Activated CD8-positive, alpha-beta T cell treated with anti-CD3 and anti-CD28 coated beads for 36 hours (primary cell): ENCODE data around the gene AKR1A1. TPM values are rescaled to one million over a fixed set of nuclear protein-coding genes. Genes with fewer than 3 reads are reported as not detected.

ENCODE experiments used
- ATAC-seq: fragments of 200-7000 bp; cut with Tn5 transposase; one replicate; pipeline ENCODE4 v1.10.0; 2021; ENCODE audit warnings: mild to moderate bottlenecking, moderate library complexity
- CTCF ChIA-PET: fragments of 350-600 bp; sonication (Branson Sonifier 250); formaldehyde crosslinking; loops from one replicate; lab custom pipeline; 2021; ENCODE audit warnings: antibody characterized with exemption; lab: Charles Lee
- POLR2A ChIA-PET: fragments of 350-600 bp; sonication (Branson Sonifier 250); formaldehyde crosslinking; loops from one replicate; lab custom pipeline; 2021; ENCODE audit warnings: antibody characterized with exemption; lab: Charles Lee
- DNase-seq: peaks from one replicate; pipeline ENCODE4 v3.0.0-alpha.2; 2020
- H3K27ac Mint-ChIP-seq: one replicate; pipeline ENCODE4 v1.8.0; 2021; ENCODE audit warnings: mild to moderate bottlenecking, mixed read lengths
- H3K27me3 Mint-ChIP-seq: one replicate; pipeline ENCODE4 v1.8.0; 2021; ENCODE audit warnings: mixed read lengths
- H3K36me3 Mint-ChIP-seq: one replicate; pipeline ENCODE4 v1.8.0; 2021; ENCODE audit warnings: low read depth, mixed read lengths
- H3K4me1 Mint-ChIP-seq: one replicate; pipeline ENCODE4 v1.8.0; 2021; ENCODE audit warnings: low read depth, mixed read lengths
- H3K4me3 Mint-ChIP-seq: one replicate; pipeline ENCODE4 v1.8.0; 2021; ENCODE audit warnings: mild to moderate bottlenecking, moderate library complexity, mixed read lengths
- H3K9me3 Mint-ChIP-seq: one replicate; pipeline ENCODE4 v1.8.0; 2021; ENCODE audit warnings: mixed read lengths
- intact Hi-C: fragments of 100-400 bp; cut with micrococcal nuclease; formaldehyde crosslinking; loops from one replicate; pipeline ENCODE4 v1.10.0; 2022
- total RNA-seq, 2 experiments: library from RNA; stranded (reverse); gene quantifications; one replicate each; pipeline ENCODE4 v1.2.3, GENCODE V29; 2021
- TF ChIP-seq, protein P1 (sequence below): fragments of 200-600 bp; IDR thresholded peaks from one replicate; pipeline ENCODE4 v1.8.0; 2022; ENCODE audit warnings: antibody characterized with exemption, mild to moderate bottlenecking

Gene AKR1A1
- total RNA-seq = 100 to 1,000 TPM; 184 to 186 TPM

- TF ChIP-seq, protein P1, sequence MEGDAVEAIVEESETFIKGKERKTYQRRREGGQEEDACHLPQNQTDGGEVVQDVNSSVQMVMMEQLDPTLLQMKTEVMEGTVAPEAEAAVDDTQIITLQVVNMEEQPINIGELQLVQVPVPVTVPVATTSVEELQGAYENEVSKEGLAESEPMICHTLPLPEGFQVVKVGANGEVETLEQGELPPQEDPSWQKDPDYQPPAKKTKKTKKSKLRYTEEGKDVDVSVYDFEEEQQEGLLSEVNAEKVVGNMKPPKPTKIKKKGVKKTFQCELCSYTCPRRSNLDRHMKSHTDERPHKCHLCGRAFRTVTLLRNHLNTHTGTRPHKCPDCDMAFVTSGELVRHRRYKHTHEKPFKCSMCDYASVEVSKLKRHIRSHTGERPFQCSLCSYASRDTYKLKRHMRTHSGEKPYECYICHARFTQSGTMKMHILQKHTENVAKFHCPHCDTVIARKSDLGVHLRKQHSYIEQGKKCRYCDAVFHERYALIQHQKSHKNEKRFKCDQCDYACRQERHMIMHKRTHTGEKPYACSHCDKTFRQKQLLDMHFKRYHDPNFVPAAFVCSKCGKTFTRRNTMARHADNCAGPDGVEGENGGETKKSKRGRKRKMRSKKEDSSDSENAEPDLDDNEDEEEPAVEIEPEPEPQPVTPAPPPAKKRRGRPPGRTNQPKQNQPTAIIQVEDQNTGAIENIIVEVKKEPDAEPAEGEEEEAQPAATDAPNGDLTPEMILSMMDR = no peak
- no peaks in the 10 kb centered on the region for H3K9me3 Mint-ChIP-seq
- H3K4me1 Mint-ChIP-seq = peaks cover 25% of the 10 kb centered on the region
- intact Hi-C loops = loop anchor here (5.0 kb wide), 1 partner anchor 33 kb away; no protein-coding TSS in a partner anchor
- ChIA-PET CTCF (interaction anchor here (0.7 to 2.0 kb wide), 12 partner anchors 9 to 190 kb away, joined by 3 to 16 read pairs (median 4); partner anchors contain the start of genes CCDC163, MMACHC, PRDX1 and TESK2), POLR2A (interaction anchor here (0.6 to 3.9 kb wide), 18 partner anchors 8 to 819 kb away, joined by 3 to 64 read pairs (median 4); partner anchors contain the start of genes NASP and PRDX1)
- peaks cover 10% of the 10 kb centered on the region for H3K36me3 Mint-ChIP-seq
- peak; percentile 94 for ATAC-seq
- H3K27ac Mint-ChIP-seq = peak within 1 kb of the TSS; percentile 98
- peaks cover 1% of the 10 kb centered on the region for H3K27me3 Mint-ChIP-seq
- peak within 1 kb of the TSS; percentile 100 for H3K4me3 Mint-ChIP-seq
- peak; percentile 93 for DNase-seq
Measured at GRCh38 chr1:45550401-45551351, at the start of gene AKR1A1. TSS of gene AKR1A1 (plus strand) at chr1:45550826. CDS start at chr1:45561795, 10,969 bp downstream.

DNA sequence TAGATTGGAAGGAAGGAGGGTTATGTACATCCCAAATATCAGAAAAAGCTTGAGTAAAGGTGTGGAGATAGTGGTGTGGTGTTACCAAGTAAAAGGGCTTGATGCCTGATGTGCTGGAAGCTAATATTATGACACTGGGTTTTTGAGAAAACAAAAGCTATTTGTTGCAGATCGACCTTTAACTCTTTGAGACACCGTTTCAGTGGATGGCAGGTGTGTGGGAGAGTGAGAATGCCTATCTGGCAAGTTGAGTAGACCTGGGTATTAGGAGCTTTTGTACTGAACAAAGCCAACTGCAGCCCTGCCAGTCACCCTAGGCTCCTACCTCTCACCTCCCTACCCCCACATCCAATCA is 49.1 kb upstream of the AKR1A1 start:
- Mint-ChIP-seq H3K4me3 (peak overlapping the region; percentile 98), H3K9me3 (no peaks in the 10 kb centered on the region), H3K27me3 (no peaks in the 10 kb centered on the region), H3K27ac (no peak overlapping the region), H3K36me3 (peaks cover 8% of the 10 kb centered on the region), H3K4me1 (peaks cover 29% of the 10 kb centered on the region)
- POLR2A ChIA-PET = interaction anchor here (0.9 to 3.7 kb wide), 9 partner anchors 10 to 161 kb away, joined by 3 to 24 read pairs (median 4); partner anchors contain the start of genes MUTYH, PRDX1 and TOE1
- intact Hi-C loops = no loop called here
- CTCF ChIA-PET = interaction anchor here (1.1 to 4.2 kb wide), 6 partner anchors 9 to 141 kb away, joined by 3 to 33 read pairs (median 10); partner anchors contain the start of gene TESK2
- ATAC-seq (no peak), DNase-seq (no peak)
- TF ChIP-seq, protein P1 = no peak

DNA sequence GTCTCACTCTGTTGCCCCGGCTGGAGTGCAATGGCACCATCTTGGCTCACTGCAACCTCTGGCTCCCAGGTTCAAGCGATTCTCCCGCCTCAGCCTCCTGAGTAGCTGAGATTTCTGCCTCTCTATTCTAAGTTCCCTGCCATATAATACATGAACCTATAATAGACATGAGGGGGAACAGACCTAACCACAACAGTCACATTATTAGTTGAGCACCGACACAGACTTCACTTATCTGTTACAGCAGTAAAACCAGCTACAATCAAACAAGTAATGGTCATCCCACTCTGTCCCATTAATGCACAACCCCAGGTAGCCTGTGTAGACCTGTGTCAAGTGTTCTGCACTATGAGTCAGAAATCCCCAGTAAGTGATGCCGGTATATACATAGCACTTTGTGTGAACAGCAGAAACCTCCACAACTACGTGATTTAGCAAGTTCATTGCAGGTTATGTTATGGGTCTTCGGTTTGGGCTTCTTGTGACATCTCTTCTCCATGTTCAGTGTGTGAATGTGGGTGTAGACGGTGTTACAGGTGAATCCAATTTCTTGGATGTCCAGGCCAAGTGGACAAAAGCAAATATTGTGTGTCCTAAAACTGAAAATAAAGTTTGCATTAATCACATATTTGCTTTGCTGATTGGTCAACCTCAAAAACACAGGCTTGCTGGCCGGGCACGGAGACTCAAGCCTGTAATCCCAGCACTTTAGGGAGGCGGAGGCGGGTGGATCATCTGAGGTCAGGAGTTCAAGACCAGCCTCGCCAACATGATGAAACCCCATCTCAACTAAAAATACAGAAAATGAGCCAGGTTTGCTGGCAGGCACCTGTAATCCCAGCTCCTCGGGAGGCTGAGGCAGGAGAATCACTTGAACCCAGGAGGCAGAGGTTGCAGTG is 46.9 kb upstream of the AKR1A1 start:
- TF ChIP-seq, protein P1 = no peak
- DNase-seq (no peak), ATAC-seq (no peak)
- Mint-ChIP-seq H3K27ac (no peak overlapping the region), H3K36me3 (peaks cover 4% of the 10 kb centered on the region), H3K4me3 (no peak overlapping the region), H3K4me1 (peaks cover 28% of the 10 kb centered on the region), H3K27me3 (no peaks in the 10 kb centered on the region), H3K9me3 (no peaks in the 10 kb centered on the region)
- ChIA-PET CTCF (no interaction called here), POLR2A (interaction anchor here (0.8 kb wide), 2 partner anchors 14 to 80 kb away, joined by 3 to 5 read pairs; partner anchors contain the start of gene NASP)
- intact Hi-C loops = no loop called here

DNA sequence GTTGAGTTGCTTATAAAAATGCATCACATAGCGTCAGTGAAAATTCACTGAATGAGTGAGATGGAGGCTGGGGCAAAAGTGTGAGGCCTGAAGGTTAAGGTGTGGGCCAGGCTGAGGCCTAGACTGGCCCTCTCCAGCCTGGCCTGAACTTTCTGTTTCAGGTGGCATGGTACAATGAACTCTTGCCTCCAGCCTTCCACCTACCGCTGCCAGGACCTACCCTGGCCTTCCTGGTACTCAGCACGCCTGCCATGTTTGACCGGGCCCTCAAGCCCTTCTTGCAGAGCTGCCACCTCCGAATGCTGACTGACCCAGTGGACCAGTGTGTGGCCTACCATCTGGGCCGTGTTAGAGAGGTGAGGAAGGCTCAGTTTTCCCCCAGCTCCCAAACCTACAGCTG is 43.4 kb upstream of the AKR1A1 start:
- H3K27ac Mint-ChIP-seq = peak overlapping the region; percentile 6
- peaks cover 27% of the 10 kb centered on the region for H3K36me3 Mint-ChIP-seq
- H3K4me3 Mint-ChIP-seq = no peak overlapping the region
- POLR2A ChIA-PET = interaction anchor here (0.8 to 7.9 kb wide), 4 partner anchors 10 to 60 kb away, joined by 3 to 63 read pairs (median 5); partner anchors contain the start of gene PRDX1
- DNase-seq (no peak), ATAC-seq (no peak)
- TF ChIP-seq, protein P1 = no peak
- peaks cover 2% of the 10 kb centered on the region for H3K4me1 Mint-ChIP-seq
- intact Hi-C loops = no loop called here
- no peaks in the 10 kb centered on the region for H3K9me3 Mint-ChIP-seq
- CTCF ChIA-PET = interaction anchor here (1.0 to 3.4 kb wide), 3 partner anchors 14 to 74 kb away, joined by 3 to 10 read pairs (median 4); no protein-coding TSS in a partner anchor
- no peaks in the 10 kb centered on the region for H3K27me3 Mint-ChIP-seq
